Bronchial epithelial cell (primary cell): ENCODE data around the gene TRMU. TPM values are rescaled to one million over a fixed set of nuclear protein-coding genes. Genes with fewer than 3 reads are reported as not detected.

Experiments
- DNase-seq: peaks from one replicate; pipeline ENCODE4 v3.0.0-alpha.2; 2010; ENCODE audit warnings: low read depth
- FAIRE-seq: peaks from 2 replicates; lab custom pipeline; 2011; peaks lifted over from hg19 to GRCh38; lab: Jason Lieb, UNC
- H3K27me3 ChIP-seq: 2 replicates; pipeline ENCODE4 v1.5.1; 2011; ENCODE audit warnings: low read length; ENCODE audit not compliant: control insufficient read depth, insufficient read depth
- H3K36me3 ChIP-seq: 2 replicates; pipeline ENCODE4 v1.5.1; 2011; ENCODE audit warnings: low read length; ENCODE audit not compliant: control insufficient read depth, insufficient read depth
- H3K4me3 ChIP-seq: 2 replicates; pipeline ENCODE4 v1.5.1; 2011; ENCODE audit warnings: mild to moderate bottlenecking, low read depth, low read length, control low read depth
- CTCF ChIP-seq: IDR thresholded peaks from 2 replicates; pipeline ENCODE4 v1.5.1; 2011; ENCODE audit warnings: mild to moderate bottlenecking, moderate library complexity, low read length, control low read depth, inconsistent platforms; ENCODE audit not compliant: insufficient read depth, severe bottlenecking
- total RNA-seq: library from RNA; depleted of rRNA; stranded (reverse); fragments of >200 nt; gene quantifications from 2 replicates; pipeline ENCODE4 v1.2.1, GENCODE V29; 2014

Gene TRMU
- total RNA-seq, 1 donor from 2014 or later = 38.7 TPM

GRCh38 chr22:46326066-46326680, 9.3 kb upstream of the TRMU start:
- FAIRE-seq (no peak), DNase-seq (no peak)
- H3K4me3 ChIP-seq = no peak overlapping the region

GRCh38 chr22:46327691-46328465, 7.6 kb upstream of the TRMU start:
- no peak for TF ChIP-seq CTCF
- peaks cover 5% of the 10 kb centered on the region for H3K36me3 ChIP-seq
- DNase-seq = no peak
- no peak overlapping the region for H3K4me3 ChIP-seq
- H3K27me3 ChIP-seq = no peaks in the 10 kb centered on the region
- no peak for FAIRE-seq

More at GRCh38 chr22:46326066-46326680, 9.3 kb upstream of the TRMU start:
- Histone ChIP-seq H3K36me3 (peaks cover 6% of the 10 kb centered on the region), H3K27me3 (no peaks in the 10 kb centered on the region)
- TF ChIP-seq CTCF = no peak

- TF ChIP-seq CTCF = no peak
- FAIRE-seq = no peak
- Histone ChIP-seq H3K27me3 (no peaks in the 10 kb centered on the region), H3K36me3 (peaks cover 5% of the 10 kb centered on the region), H3K4me3 (no peak overlapping the region)
- DNase-seq = no peak
Observed at GRCh38 chr22:46328797-46329196, 6.7 kb upstream of the TRMU start.

- DNase-seq (no peak), FAIRE-seq (no peak)
- no peak overlapping the region for H3K4me3 ChIP-seq
- no peaks in the 10 kb centered on the region for H3K27me3 ChIP-seq
- TF ChIP-seq CTCF = no peak
- H3K36me3 ChIP-seq = peaks cover 5% of the 10 kb centered on the region
Observed at GRCh38 chr22:46329616-46330015, 5.9 kb upstream of the TRMU start.

- no peak for FAIRE-seq
- no peak for TF ChIP-seq CTCF
- no peak for DNase-seq
- peaks cover 5% of the 10 kb centered on the region for H3K36me3 ChIP-seq
- no peaks in the 10 kb centered on the region for H3K27me3 ChIP-seq
- no peak overlapping the region for H3K4me3 ChIP-seq
Observed at GRCh38 chr22:46330426-46330825, 5.1 kb upstream of the TRMU start.
